Left kidney (tissue), 2 donors: Measurements from ENCODE around the gene PCSK5. TPM values are rescaled to one million over a fixed set of nuclear protein-coding genes. Genes with fewer than 3 reads are reported as not detected.

ENCODE experiments used
- DNase-seq: peaks from one replicate; pipeline ENCODE4 v3.0.0-alpha.2; 2013
- polyA plus RNA-seq: library from polyadenylated mRNA; unstranded; fragments of 120-200 nt; gene quantifications from one replicate; pipeline ENCODE4 v1.2.1, GENCODE V29; 2013; ENCODE audit not compliant: insufficient read length

Gene PCSK5
- polyA plus RNA-seq, 1 donor = 18.0 TPM

GRCh38 chr9:76004526-76004925 is 114.1 kb downstream of the PCSK5 start:
- DNase-seq = no peak

GRCh38 chr9:76007935-76008334 is 117.5 kb downstream of the PCSK5 start:
- DNase-seq = no peak

GRCh38 chr9:76013809-76014208 is 123.3 kb downstream of the PCSK5 start:
- no peak for DNase-seq

- DNase-seq = no peak
Measured at GRCh38 chr9:76018235-76018634, 127.8 kb downstream of the PCSK5 start.

GRCh38 chr9:76018761-76019160 is 128.3 kb downstream of the PCSK5 start:
- no peak for DNase-seq

GRCh38 chr9:76020652-76021051 is 130.2 kb downstream of the PCSK5 start:
- no peak for DNase-seq

- DNase-seq = no peak
Measured at GRCh38 chr9:76022317-76022716, 131.8 kb downstream of the PCSK5 start.

GRCh38 chr9:76023715-76024195 is 133.3 kb downstream of the PCSK5 start:
- DNase-seq = no peak

GRCh38 chr9:76025286-76025685 is 134.8 kb downstream of the PCSK5 start:
- DNase-seq = no peak

GRCh38 chr9:76026796-76027195 is 136.3 kb downstream of the PCSK5 start:
- DNase-seq = no peak

- no peak for DNase-seq
Measured at GRCh38 chr9:76027416-76027815, 136.9 kb downstream of the PCSK5 start.

GRCh38 chr9:76027861-76028260 is 137.4 kb downstream of the PCSK5 start:
- no peak for DNase-seq

- DNase-seq = no peak
Measured at GRCh38 chr9:76032038-76032796, 141.7 kb downstream of the PCSK5 start.

- DNase-seq = no peak
Measured at GRCh38 chr9:76032797-76033373, 142.4 kb downstream of the PCSK5 start.

GRCh38 chr9:76034049-76034448 is 143.6 kb downstream of the PCSK5 start:
- DNase-seq = no peak

- no peak for DNase-seq
Measured at GRCh38 chr9:76036762-76037161, 146.3 kb downstream of the PCSK5 start.

GRCh38 chr9:76037587-76038225 is 147.2 kb downstream of the PCSK5 start:
- DNase-seq = no peak

GRCh38 chr9:76038431-76038830 is 148.0 kb downstream of the PCSK5 start:
- DNase-seq = peak; percentile 39

- DNase-seq = no peak
Measured at GRCh38 chr9:76044266-76044819, 153.9 kb downstream of the PCSK5 start.

GRCh38 chr9:76045221-76045620 is 154.7 kb downstream of the PCSK5 start:
- DNase-seq = no peak

GRCh38 chr9:76049341-76049740 is 158.9 kb downstream of the PCSK5 start:
- DNase-seq = no peak

GRCh38 chr9:76067696-76068095 is 177.2 kb downstream of the PCSK5 start:
- no peak for DNase-seq

GRCh38 chr9:76077537-76077936 is 187.1 kb downstream of the PCSK5 start:
- no peak for DNase-seq
